Thoracic aorta (tissue), 2 donors: ENCODE data around the gene IL10RB. TPM values are rescaled to one million over a fixed set of nuclear protein-coding genes. Genes with fewer than 3 reads are reported as not detected.
A peak's percentile ranks its signal among the peaks of the same experiment; 100 is the strongest.

Source experiments
- ATAC-seq: fragments of 150-250 bp; one replicate; pipeline ENCODE4 v1.8.0; 2017; ENCODE audit warnings: low read depth; ENCODE audit not compliant: insufficient number of reproducible peaks, low FRiP score
- DNase-seq: peaks from one replicate; pipeline ENCODE4 v3.0.0-alpha.2; 2020; ENCODE audit warnings: low spot score
- H3K27ac ChIP-seq, 2 donors: fragments of 200-600 bp; sonication (generic); 1 replicate in 1 of 2; 2 replicates in 1 of 2; pipeline ENCODE4 v1.5.1; 2016; ENCODE audit warnings: mild to moderate bottlenecking in 2 of 2, moderate library complexity in 2 of 2
- H3K27me3 ChIP-seq: fragments of 200-600 bp; sonication (generic); replicated peaks from 2 replicates; pipeline ENCODE4 v1.6.0; 2016; ENCODE audit warnings: mild to moderate bottlenecking; ENCODE audit not compliant: insufficient read depth
- H3K36me3 ChIP-seq: fragments of 200-600 bp; sonication (generic); one replicate; pipeline ENCODE4 v1.5.1; 2016
- H3K4me1 ChIP-seq, 2 donors: fragments of 200-600 bp; sonication (generic); 1 replicate in 1 of 2; 2 replicates in 1 of 2; pipeline versions ENCODE4 v1.5.1 to v1.6.0; 2016; ENCODE audit warnings: low read depth in 2 of 2, mild to moderate bottlenecking in 1 of 2; ENCODE audit not compliant: control insufficient read depth in 1 of 2
- H3K4me3 ChIP-seq: fragments of 200-600 bp; sonication (generic); 2 replicates; pipeline ENCODE4 v1.5.1; 2016; ENCODE audit warnings: mild to moderate bottlenecking
- H3K9me3 ChIP-seq: fragments of 200-600 bp; sonication (generic); 2 replicates; pipeline ENCODE4 v1.5.1; 2016
- total RNA-seq, 2 donors: library from RNA; depleted of rRNA; stranded (reverse); fragments of >200 nt; gene quantifications; one replicate each; pipeline versions ENCODE4 v1.1.0 to v1.2.3, GENCODE V29; 2016
- TF ChIP-seq, protein P1 (sequence below): fragments of 200-600 bp; sonication (generic); IDR thresholded peaks from one replicate; pipeline ENCODE4 v1.5.1; 2019; ENCODE audit warnings: antibody characterized with exemption

Gene IL10RB
- total RNA-seq, 2 donors from 2014 or later, result 13.0 to 33.6 TPM

DNA sequence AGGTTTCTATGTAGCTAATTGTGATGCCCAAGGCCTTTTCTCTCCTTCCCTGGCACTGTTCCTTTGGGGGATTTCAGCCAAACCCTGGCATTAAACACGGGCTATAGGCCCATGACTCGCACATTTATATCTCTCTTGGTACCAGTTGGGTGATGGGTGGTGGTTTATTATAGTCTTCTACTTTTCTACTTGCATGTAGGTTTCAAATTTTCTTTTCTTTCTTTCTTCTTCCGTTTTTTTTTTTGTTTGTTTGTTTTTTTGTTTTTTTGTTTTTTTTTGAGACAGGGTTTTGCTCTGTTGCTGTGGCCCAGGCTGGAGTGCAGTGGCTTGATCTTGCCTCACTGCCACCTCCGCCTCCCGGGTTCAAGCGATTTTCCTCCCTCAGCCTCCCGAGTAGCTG is 1.1 kb downstream of the IL10RB start:
- Histone ChIP-seq H3K36me3 (peaks cover 11% of the 10 kb centered on the region), H3K27ac (peak overlapping the region; percentile 84 to 86), H3K27me3 (no peaks in the 10 kb centered on the region), H3K4me1 (peaks cover 6 to 23% of the 10 kb centered on the region in 2 donors), H3K4me3 (peak overlapping the region; percentile 88), H3K9me3 (no peaks in the 10 kb centered on the region)
- ATAC-seq (no peak), DNase-seq (no peak)
- TF ChIP-seq, protein P1, sequence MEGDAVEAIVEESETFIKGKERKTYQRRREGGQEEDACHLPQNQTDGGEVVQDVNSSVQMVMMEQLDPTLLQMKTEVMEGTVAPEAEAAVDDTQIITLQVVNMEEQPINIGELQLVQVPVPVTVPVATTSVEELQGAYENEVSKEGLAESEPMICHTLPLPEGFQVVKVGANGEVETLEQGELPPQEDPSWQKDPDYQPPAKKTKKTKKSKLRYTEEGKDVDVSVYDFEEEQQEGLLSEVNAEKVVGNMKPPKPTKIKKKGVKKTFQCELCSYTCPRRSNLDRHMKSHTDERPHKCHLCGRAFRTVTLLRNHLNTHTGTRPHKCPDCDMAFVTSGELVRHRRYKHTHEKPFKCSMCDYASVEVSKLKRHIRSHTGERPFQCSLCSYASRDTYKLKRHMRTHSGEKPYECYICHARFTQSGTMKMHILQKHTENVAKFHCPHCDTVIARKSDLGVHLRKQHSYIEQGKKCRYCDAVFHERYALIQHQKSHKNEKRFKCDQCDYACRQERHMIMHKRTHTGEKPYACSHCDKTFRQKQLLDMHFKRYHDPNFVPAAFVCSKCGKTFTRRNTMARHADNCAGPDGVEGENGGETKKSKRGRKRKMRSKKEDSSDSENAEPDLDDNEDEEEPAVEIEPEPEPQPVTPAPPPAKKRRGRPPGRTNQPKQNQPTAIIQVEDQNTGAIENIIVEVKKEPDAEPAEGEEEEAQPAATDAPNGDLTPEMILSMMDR, result no peak

DNA sequence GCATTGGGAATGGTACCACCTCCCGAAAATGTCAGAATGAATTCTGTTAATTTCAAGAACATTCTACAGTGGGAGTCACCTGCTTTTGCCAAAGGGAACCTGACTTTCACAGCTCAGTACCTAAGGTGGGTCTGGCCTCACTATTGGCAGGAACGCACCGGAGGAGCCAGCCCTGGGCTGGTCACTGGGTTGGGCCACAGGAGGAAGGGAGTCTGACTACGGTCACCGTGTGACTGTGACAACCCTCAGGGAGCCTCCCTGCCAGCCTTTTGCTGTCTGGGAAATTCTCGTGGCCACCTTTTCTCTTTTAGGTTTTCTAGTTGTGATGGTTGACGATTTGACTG is 2.2 kb downstream of the IL10RB start:
- ATAC-seq (no peak), DNase-seq (no peak)
- H3K9me3 ChIP-seq, result no peaks in the 10 kb centered on the region
- H3K36me3 ChIP-seq, result peaks cover 13% of the 10 kb centered on the region
- H3K27ac ChIP-seq, result no peak overlapping the region
- TF ChIP-seq, protein P1, result no peak
- peaks cover 6 to 23% of the 10 kb centered on the region in 2 donors for H3K4me1 ChIP-seq
- no peak overlapping the region for H3K4me3 ChIP-seq
- no peaks in the 10 kb centered on the region for H3K27me3 ChIP-seq

DNA sequence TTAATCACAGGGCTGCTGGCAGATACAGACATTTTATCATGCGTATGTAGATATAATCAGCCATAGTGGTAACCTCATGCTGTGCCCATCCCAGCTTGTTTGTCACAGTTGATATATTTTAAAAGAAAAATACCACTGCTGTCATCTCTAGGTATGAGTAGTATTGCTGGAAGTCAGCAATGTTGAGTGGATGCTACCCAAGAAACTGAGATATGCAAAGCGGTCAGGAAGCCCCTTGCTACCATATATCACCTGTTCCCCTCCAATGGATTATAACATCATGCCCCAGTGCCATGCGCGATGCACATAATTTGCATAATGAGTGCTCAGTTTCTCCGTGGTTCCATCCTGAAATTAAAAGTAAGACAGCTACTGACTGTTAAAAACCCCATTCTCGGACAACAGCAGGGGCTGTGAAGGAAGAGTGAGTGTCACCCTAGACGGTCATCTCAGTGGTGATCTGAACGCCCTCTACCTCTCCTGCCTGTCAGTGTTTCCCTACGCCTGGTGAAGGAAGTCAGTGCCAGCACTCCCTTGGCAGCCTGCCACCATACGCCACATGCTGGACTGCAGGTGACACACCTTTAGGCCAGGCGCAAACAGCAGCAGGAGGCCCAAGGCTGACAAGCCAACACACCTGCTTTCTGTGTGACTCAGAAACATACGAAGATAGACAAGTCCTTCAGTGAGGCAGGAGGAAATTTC is 2.7 kb downstream of the IL10RB start:
- Histone ChIP-seq H3K36me3 (peaks cover 17% of the 10 kb centered on the region), H3K27ac (no peak overlapping the region), H3K4me1 (peaks cover 6 to 23% of the 10 kb centered on the region in 2 donors), H3K27me3 (no peaks in the 10 kb centered on the region), H3K4me3 (no peak overlapping the region), H3K9me3 (no peaks in the 10 kb centered on the region)
- ATAC-seq (no peak), DNase-seq (no peak)
- TF ChIP-seq, protein P1, result no peak

DNA sequence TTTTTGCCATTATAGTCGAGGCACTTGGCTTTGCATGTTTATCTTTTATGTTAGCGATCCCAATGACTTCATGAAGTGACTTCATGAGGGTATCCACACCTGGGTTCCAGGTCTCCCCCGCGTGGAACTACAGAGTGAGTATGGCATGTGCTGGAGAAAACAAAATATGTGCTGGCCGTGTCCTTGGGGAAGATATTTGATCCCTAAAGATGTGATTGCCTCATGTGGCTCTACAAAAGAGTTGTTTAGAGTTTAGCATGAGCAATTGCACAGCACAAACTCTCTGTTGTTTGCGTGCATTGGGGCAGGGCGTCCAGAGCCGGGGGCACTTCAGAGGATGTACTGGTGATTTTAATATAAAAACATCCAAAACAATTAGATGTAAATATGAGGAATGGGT is 4.8 kb downstream of the IL10RB start:
- H3K36me3 ChIP-seq, result peaks cover 20% of the 10 kb centered on the region
- no peaks in the 10 kb centered on the region for H3K9me3 ChIP-seq
- peaks cover 6 to 15% of the 10 kb centered on the region in 2 donors for H3K4me1 ChIP-seq
- H3K27ac ChIP-seq, result no peak overlapping the region
- TF ChIP-seq, protein P1, result no peak
- DNase-seq (no peak), ATAC-seq (no peak)
- H3K27me3 ChIP-seq, result no peaks in the 10 kb centered on the region
- H3K4me3 ChIP-seq, result no peak overlapping the region

DNA sequence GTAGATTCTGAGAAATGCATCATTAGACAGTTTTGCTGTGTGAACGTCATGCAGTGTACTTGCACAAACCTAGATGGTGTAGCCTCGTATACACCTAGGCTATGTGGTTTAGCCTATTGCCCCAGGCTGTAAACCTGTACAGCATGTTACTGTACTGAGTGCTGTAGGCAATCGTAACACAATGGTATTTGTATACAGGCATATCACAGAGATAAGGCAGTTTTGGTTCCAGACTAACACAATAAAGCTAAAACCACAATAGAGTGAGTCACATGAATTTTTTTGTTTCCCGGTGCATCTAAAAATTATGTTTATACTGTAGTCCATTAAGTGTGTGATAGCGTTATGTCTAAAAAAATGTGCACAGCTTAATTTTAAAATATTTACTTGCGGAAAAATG is 6.9 kb downstream of the IL10RB start:
- H3K9me3 ChIP-seq, result no peaks in the 10 kb centered on the region
- peaks cover 20% of the 10 kb centered on the region for H3K36me3 ChIP-seq
- H3K4me1 ChIP-seq, result peaks cover 0 to 1% of the 10 kb centered on the region in 2 donors
- ATAC-seq (no peak), DNase-seq (no peak)
- H3K4me3 ChIP-seq, result no peak overlapping the region
- no peaks in the 10 kb centered on the region for H3K27me3 ChIP-seq
- no peak overlapping the region for H3K27ac ChIP-seq
- TF ChIP-seq, protein P1, result no peak
